HG02571 (cell line): Measurements from ENCODE around the gene VAMP1.
"Not testable (repeated sequence)": the region's sequence is repeated elsewhere in the genome, so short reads cannot be mapped to it uniquely, and the experiment has no call there.

ENCODE experiments used
- ATAC-seq: cut with Tn5 transposase; IDR thresholded peaks from one replicate; pipeline ENCODE4 v1.9.1; 2021; ENCODE audit warnings: mild to moderate bottlenecking, moderate library complexity; ENCODE audit not compliant: unreplicated experiment

The VAMP1 gene

DNA sequence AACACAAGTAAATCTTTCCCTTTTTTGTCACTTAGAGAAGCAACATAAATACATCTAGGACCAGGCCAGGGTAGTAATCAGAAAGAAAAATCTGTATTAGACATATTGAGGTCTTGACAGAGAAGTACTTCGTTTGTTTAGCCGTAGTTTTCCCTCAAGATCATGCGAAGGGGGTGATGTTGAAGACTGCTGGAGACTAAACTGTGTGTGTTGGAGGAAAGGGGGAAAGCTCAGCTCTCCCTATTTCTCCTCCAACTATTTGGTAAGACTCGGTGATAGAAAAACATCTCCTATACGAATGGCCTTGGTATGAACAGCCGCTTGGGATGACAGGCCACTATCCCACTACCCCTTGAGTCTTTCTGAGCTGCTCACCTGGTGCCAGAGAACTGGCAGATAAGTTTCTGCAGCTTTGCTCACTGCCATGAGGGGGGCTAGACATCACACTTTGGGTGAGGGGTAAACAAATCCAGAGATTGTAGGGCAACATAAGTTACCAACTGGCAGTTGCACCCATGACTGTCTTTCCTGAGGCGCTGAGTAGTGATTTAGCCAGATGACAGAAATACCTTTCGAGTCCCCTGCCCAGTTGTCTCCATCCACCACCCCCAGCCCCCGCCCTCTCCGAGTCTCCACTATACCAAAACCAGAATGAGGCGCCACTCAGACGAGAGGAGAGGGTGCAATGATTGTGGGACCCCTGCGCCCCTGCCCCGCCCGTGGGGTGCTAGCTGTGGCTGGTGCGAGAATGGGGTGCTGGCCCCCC, 685 bp downstream of the VAMP1 start:
- ATAC-seq, result no peak

- ATAC-seq, result no peak
Observed at GRCh38 chr12:6469092-6469491, 1.4 kb downstream of the VAMP1 start.

GRCh38 chr12:6468283-6468575, 2.2 kb downstream of the VAMP1 start:
- ATAC-seq, result no peak

- not testable (repeated sequence) for ATAC-seq
Observed at GRCh38 chr12:6467571-6468282, 2.8 kb downstream of the VAMP1 start.

DNA sequence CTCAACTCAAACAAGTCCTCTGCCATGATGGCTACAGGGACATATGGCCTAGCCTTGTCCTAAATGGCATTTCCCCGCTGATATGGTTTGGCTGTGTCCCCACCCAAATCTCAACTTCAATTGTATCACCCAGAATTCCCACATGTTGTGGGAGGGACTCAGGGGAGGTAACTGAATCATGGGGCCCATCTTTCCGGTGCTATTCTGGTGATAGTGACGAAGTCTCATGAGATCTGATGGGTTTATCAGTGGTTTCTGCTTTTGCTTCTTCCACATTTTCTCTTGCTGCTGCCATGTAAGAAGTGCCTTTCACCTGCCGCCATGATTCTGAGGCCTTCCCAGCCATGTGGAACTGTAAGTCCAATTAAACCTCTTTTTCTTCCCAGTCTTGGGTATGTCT, 3.7 kb downstream of the VAMP1 start:
- not testable (repeated sequence) for ATAC-seq

DNA sequence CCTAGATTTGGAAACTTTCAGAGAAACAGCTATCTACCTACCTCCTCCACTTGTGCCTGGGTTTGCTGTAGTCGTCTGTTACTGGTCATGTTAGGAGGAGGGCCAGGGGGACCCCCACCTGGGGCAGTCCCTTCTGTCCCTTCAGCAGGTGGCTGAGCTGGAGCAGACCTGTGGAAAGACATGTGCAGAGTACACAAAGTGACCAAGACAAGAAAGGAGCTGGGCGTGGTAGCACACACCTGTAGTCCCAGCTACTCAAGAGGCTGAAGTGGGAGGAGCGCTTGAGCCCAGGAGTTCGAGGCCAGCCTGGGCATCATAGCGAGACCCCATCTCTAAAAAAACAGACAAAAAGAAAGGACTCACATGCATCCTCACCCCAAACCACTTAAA, 4.3 kb downstream of the VAMP1 start:
- ATAC-seq, result no peak

DNA sequence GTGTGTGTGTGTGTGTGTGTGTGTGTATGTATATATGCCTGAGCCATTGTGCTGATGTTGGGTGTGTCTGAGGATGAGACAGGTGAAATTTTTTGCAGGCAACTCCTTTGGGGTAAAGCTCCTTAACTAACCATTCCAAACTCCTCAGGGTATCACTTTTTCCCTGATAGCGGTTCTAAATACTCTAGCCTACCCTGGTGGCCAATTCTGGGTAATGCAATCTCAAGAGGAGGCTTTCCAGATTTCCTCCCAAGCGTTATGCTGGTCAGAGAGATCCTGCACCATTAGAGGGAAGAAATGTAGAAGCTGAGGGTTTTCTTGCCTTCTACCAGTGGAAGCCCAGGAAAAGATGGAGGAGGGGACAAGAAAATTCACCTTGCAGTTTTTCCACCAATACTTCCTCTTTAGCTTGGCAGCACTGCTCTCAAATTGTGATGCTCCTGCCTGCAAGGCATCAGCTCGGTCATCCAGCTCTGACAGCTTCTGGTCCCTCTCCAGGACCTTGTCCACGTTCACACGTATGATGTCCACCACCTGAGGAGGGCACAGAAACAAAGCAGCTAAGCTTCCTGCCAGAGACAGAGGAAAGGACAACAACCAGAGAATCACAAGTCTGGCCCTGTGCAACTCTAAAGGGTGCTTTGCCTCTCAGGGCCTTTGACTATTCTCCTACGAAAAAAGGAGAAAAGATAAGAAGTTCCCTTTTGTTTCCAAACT, 4.9 kb downstream of the VAMP1 start:
- no peak for ATAC-seq

DNA sequence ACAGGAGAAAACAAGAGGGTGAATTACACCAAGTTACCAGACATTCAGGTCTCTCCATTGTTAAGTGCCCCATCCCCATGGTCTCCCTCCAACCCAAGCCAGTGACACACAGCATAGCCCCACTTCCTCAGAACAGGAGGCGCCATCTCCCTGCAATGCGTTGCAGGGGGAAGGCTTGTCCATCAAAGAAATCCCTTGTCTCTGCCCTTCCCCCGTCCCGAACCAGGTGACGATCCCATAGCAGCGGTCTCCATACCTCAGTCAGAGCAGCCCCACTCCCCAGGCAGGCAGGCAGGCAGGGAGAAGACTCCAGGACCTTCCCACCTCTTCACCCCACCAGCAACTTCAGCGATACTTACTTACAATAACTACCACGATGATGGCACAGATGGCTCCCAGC, 5.9 kb downstream of the VAMP1 start:
- no peak for ATAC-seq

GRCh38 chr12:6463858-6464257, 6.6 kb downstream of the VAMP1 start:
- ATAC-seq, result no peak

GRCh38 chr12:6463216-6463615, 7.3 kb downstream of the VAMP1 start:
- ATAC-seq, result no peak

GRCh38 chr12:6462234-6462995, 8.1 kb downstream of the VAMP1 start:
- ATAC-seq, result no peak

GRCh38 chr12:6461401-6462233, 8.9 kb downstream of the VAMP1 start:
- ATAC-seq, result peak; percentile 54

- no peak for ATAC-seq
Observed at GRCh38 chr12:6460751-6461371, 9.6 kb downstream of the VAMP1 start.

GRCh38 chr12:6459004-6459337, 11.5 kb downstream of the VAMP1 start:
- ATAC-seq, result no peak

DNA sequence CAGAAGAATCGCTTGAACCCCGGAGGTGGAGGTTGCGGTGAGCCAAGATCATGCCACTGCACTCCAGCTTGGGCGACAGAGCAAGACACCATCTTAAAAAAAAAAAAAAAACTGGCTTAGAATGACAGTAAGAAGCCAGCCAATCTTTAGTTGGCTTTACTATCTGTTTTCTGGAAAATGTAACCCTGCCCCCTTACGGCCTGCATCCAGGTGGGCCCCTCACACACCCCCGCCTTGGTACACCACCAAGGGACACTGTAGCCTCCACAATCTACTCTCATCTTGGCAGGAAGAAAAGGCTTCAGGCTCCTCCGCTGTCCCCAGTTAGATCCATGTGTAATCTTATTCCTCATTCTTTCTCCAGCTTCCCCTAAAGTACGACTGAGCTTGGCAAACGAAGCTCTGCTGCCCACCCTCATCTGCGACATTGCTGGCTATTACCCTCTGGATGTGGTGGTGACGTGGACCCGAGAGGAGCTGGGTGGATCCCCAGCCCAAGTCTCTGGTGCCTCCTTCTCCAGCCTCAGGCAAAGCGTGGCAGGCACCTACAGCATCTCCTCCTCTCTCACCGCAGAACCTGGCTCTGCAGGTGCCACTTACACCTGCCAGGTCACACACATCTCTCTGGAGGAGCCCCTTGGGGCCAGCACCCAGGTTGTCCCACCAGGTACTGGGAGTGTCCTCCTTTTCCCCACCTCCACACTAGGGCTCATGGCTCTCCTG, 12.0 kb downstream of the VAMP1 start:
- no peak for ATAC-seq

- ATAC-seq, result no peak
Observed at GRCh38 chr12:6457220-6457945, 13.1 kb downstream of the VAMP1 start.

GRCh38 chr12:6452944-6453630, 17.4 kb downstream of the VAMP1 start:
- ATAC-seq, result no peak

DNA sequence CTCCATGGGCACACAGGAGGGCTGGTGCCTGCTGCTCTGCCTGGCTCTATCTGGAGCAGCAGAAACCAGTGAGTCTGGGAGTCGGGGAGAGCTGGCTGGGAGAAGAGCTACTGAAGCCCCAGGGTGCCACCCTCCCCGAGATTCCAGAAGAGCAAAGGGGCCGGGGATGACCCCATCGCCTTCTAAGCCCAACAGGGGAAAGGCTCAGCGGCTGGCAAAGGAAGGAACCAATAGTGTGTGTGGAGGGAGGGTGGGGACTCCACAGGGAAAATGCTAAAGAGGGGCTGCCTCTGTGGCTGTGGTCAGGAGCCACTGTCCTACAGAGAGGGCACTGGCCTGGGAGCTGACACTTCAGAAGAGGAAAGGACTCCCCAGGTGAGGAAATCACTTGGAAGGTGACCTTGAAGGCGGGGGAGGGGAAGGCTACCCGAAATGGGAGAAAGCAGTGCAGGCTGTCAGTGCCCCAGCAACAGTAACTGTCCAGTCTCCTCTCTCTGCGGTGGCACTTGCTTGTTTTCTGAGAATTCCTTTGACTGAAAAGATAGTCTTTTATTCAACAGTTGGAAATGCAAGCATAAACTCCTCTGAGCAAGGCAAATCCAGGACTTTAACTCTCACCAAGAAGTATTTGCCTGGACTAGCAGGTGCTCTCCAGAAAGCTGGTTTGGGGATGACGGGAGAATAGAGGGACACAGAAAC, 18.1 kb downstream of the VAMP1 start:
- ATAC-seq, result no peak
